ENCODE data around the gene HDDC3. TPM values are rescaled to one million over a fixed set of nuclear protein-coding genes. Genes with fewer than 3 reads are reported as not detected.

HDDC3 gene
- total and polyA plus RNA-seq, 9 of the 15 experiments (the other 6 are each of a cell fraction or from before 2014, with no cell fraction given): 14.9 to 55.8 (median 36.9) TPM

DNA sequence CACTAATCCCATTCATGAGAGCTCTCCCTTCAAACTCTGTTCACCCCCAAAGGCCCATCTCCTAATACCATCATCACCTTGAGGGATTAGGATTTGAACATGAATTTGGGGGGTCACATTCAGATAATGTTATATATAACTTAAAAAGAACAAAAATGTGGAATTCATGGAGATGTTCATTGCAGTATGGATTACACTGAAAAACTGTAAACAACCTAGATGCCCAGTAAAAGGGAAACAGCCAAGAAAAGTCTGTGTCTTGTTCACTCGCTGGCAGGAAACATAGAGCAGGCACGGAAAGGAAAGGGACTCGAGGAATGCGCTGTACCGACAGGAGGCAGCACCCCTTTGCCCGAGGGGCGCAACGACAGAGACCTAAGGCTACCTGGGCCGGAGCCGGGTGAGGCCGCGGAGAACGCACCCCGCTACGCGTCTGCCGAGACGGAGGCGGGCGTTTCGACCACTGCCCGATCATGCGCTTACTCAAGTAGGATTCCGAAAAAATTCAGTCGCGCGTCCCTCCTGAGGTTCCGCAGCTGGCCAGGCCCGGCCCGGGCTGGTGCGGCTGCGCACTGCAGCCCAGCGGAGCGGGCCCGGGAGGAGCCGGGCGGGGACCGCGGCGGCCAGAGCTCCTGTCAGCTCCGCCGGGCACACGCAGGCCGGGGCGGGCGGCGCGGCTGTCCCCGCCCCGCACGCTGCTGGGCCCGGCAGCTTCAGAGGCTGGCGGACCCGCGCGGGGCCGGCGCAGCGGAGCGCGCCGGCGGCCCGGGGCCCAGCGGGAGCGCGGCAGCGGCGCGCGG, 30.1 kb downstream of the HDDC3 start (continued):
- TF ChIP-seq, protein P1, sequence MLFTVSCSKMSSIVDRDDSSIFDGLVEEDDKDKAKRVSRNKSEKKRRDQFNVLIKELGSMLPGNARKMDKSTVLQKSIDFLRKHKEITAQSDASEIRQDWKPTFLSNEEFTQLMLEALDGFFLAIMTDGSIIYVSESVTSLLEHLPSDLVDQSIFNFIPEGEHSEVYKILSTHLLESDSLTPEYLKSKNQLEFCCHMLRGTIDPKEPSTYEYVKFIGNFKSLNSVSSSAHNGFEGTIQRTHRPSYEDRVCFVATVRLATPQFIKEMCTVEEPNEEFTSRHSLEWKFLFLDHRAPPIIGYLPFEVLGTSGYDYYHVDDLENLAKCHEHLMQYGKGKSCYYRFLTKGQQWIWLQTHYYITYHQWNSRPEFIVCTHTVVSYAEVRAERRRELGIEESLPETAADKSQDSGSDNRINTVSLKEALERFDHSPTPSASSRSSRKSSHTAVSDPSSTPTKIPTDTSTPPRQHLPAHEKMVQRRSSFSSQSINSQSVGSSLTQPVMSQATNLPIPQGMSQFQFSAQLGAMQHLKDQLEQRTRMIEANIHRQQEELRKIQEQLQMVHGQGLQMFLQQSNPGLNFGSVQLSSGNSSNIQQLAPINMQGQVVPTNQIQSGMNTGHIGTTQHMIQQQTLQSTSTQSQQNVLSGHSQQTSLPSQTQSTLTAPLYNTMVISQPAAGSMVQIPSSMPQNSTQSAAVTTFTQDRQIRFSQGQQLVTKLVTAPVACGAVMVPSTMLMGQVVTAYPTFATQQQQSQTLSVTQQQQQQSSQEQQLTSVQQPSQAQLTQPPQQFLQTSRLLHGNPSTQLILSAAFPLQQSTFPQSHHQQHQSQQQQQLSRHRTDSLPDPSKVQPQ (CRISPR knock-in tag; IDR thresholded peaks at IDR 0.05; ENCODE audit: borderline replicate concordance): no peak
- no peak for TF ChIP-seq CHD2 (IDR thresholded peaks at IDR 0.05; ENCODE audit: low read depth, low read length)
- TF ChIP-seq, protein P2, sequence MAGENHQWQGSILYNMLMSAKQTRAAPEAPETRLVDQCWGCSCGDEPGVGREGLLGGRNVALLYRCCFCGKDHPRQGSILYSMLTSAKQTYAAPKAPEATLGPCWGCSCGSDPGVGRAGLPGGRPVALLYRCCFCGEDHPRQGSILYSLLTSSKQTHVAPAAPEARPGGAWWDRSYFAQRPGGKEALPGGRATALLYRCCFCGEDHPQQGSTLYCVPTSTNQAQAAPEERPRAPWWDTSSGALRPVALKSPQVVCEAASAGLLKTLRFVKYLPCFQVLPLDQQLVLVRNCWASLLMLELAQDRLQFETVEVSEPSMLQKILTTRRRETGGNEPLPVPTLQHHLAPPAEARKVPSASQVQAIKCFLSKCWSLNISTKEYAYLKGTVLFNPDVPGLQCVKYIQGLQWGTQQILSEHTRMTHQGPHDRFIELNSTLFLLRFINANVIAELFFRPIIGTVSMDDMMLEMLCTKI (IDR thresholded peaks at IDR 0.05; ENCODE audit: partially characterized antibody): no peak
- no peak for TF ChIP-seq CREB3L1 (IDR thresholded peaks at IDR 0.05; ENCODE audit: borderline replicate concordance, low read depth)
- TF ChIP-seq, protein P3, sequence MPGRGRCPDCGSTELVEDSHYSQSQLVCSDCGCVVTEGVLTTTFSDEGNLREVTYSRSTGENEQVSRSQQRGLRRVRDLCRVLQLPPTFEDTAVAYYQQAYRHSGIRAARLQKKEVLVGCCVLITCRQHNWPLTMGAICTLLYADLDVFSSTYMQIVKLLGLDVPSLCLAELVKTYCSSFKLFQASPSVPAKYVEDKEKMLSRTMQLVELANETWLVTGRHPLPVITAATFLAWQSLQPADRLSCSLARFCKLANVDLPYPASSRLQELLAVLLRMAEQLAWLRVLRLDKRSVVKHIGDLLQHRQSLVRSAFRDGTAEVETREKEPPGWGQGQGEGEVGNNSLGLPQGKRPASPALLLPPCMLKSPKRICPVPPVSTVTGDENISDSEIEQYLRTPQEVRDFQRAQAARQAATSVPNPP (IDR thresholded peaks at IDR 0.05; ENCODE audit: borderline replicate concordance, insufficient read depth, insufficient read length): no peak
- TF ChIP-seq, protein P4, sequence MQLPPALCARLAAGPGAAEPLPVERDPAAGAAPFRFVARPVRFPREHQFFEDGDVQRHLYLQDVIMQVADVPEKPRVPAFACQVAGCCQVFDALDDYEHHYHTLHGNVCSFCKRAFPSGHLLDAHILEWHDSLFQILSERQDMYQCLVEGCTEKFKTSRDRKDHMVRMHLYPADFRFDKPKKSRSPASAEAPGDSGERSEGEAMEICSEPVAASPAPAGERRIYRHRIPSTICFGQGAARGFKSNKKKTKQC (CRISPR knock-in tag; IDR thresholded peaks at IDR 0.05): no peak
- no peak for TF ChIP-seq ZC3H11A (IDR thresholded peaks at IDR 0.05; ENCODE audit: low read depth, low read length)
- no peak; a peak in 1 of 4 replicates for TF ChIP-seq KDM1A (IDR thresholded peaks at IDR 0.05)
- TF ChIP-seq MTA3 (IDR thresholded peaks at IDR 0.05; ENCODE audit: borderline replicate concordance): peak; percentile 36; the same call in 1 of the 2 replicates
- TF ChIP-seq CBX5 (IDR thresholded peaks at IDR 0.05; ENCODE audit: borderline replicate concordance, low read depth): no peak
- TF ChIP-seq MCM3 (IDR thresholded peaks at IDR 0.05): no peak
- no peak; the same call in 1 of the 2 replicates for TF ChIP-seq ZNF311 (CRISPR knock-in tag; IDR thresholded peaks at IDR 0.05)
- peak; percentile 64; the same call in 1 of the 2 replicates for TF ChIP-seq ZBTB7A (IDR thresholded peaks at IDR 0.05; ENCODE audit: borderline replicate concordance, control insufficient read depth, low read depth, low read length)
- no peak for TF ChIP-seq XRCC4 (IDR thresholded peaks at IDR 0.05; ENCODE audit: extremely low read depth, insufficient read depth, insufficient read length)
- no peak for TF ChIP-seq SREBF1 (IDR thresholded peaks at IDR 0.05; ENCODE audit: borderline replicate concordance, low read depth, low read length)
- TF ChIP-seq ZNF76 (CRISPR knock-in tag; IDR thresholded peaks at IDR 0.05; ENCODE audit: borderline replicate concordance): no peak; the same call in 1 of the 2 replicates
- TF ChIP-seq ZNF445 (CRISPR knock-in tag; IDR thresholded peaks at IDR 0.05; ENCODE audit: low read depth): no peak
- no peak for TF ChIP-seq NR3C1 (CRISPR knock-in tag; IDR thresholded peaks at IDR 0.05)
- TF ChIP-seq HSF4 (CRISPR knock-in tag; IDR thresholded peaks at IDR 0.05; ENCODE audit: borderline replicate concordance): no peak
- no peak for TF ChIP-seq ILF3 (IDR thresholded peaks at IDR 0.05; ENCODE audit: borderline replicate concordance)
- TF ChIP-seq TAL1 (IDR thresholded peaks at IDR 0.05): no peak
